Esophagus muscularis mucosa (tissue), 4 donors: ENCODE measurements around the gene NANP. TPM values are rescaled to one million over a fixed set of nuclear protein-coding genes. Genes with fewer than 3 reads are reported as not detected.

Experiments
- DNase-seq: peaks from one replicate; pipeline ENCODE4 v3.0.0-alpha.2; 2017; ENCODE audit errors: extremely low spot score
- H3K27ac ChIP-seq, 4 donors: fragments of 200-600 bp; sonication (generic); replicated peaks in 1 of 4; 1 replicate in 3 of 4; 2 replicates in 1 of 4; pipeline ENCODE4 v1.5.1; 2016 to 2019; ENCODE audit warnings: mild to moderate bottlenecking in 1 of 4
- H3K27me3 ChIP-seq, 4 donors: fragments of 200-600 bp; sonication (generic); one replicate each; pipeline versions ENCODE4 v1.5.1 to v1.6.0; 2016 to 2019
- H3K36me3 ChIP-seq, 4 donors: fragments of 200-600 bp; sonication (generic); one replicate each; pipeline ENCODE4 v1.5.1; 2016 to 2019
- H3K4me1 ChIP-seq, 4 donors: fragments of 200-600 bp; sonication (generic); one replicate each; pipeline ENCODE4 v1.5.1; 2016 to 2019
- H3K4me3 ChIP-seq, 4 donors: fragments of 200-600 bp; sonication (generic); 1 replicate in 2 of 4; 2 replicates in 2 of 4; pipeline ENCODE4 v1.5.1; 2016 to 2019; ENCODE audit warnings: mild to moderate bottlenecking in 4 of 4, moderate library complexity in 1 of 4
- H3K9me3 ChIP-seq, 4 donors: fragments of 200-600 bp; sonication (generic); 1 replicate in 3 of 4; 2 replicates in 1 of 4; pipeline ENCODE4 v1.5.1; 2016 to 2019
- CTCF ChIP-seq, 3 experiments: fragments of 200-600 bp in 2 of 3; fragments of 450-650 bp in 1 of 3; sonication (generic) in 2 of 3; IDR thresholded peaks; one replicate each; pipeline ENCODE4 v1.5.1; 2017 to 2019; ENCODE audit warnings: antibody characterized with exemption in 3 of 3, mild to moderate bottlenecking in 2 of 3, moderate library complexity in 1 of 3
- EP300 ChIP-seq: sonication (generic); formaldehyde crosslinking; IDR thresholded peaks from one replicate; pipeline ENCODE4 v1.6.1; 2017; ENCODE audit warnings: antibody characterized with exemption
- POLR2A ChIP-seq: fragments of 450-650 bp; IDR thresholded peaks from one replicate; pipeline ENCODE4 v1.6.1; 2017; ENCODE audit warnings: antibody characterized with exemption, moderate library complexity, mild to moderate bottlenecking, low read depth
- POLR2AphosphoS5 ChIP-seq, 2 donors: sonication (generic); formaldehyde crosslinking; IDR thresholded peaks; one replicate each; pipeline ENCODE4 v1.6.1; 2017; ENCODE audit warnings: antibody characterized with exemption in 2 of 2
- WGBS: methylation state at CpG from one replicate; pipeline ENCODE4 v1.1.5; 2018; 5-methylcytosine and 5-hydroxymethylcytosine counted together
- intact Hi-C: fragments of 100-400 bp; cut with DNase I; formaldehyde crosslinking; loops from one replicate; pipeline ENCODE4 v1.15.1; 2023
- total RNA-seq, 4 donors: library from RNA; depleted of rRNA; stranded (reverse); fragments of >200 nt; gene quantifications; one replicate each; pipeline versions ENCODE4 v1.1.0 to v1.2.1, GENCODE V29; 2016

The NANP gene
- total RNA-seq, 4 donors from 2014 or later, result 2.1 to 6.0 (median 4.4) TPM

DNA sequence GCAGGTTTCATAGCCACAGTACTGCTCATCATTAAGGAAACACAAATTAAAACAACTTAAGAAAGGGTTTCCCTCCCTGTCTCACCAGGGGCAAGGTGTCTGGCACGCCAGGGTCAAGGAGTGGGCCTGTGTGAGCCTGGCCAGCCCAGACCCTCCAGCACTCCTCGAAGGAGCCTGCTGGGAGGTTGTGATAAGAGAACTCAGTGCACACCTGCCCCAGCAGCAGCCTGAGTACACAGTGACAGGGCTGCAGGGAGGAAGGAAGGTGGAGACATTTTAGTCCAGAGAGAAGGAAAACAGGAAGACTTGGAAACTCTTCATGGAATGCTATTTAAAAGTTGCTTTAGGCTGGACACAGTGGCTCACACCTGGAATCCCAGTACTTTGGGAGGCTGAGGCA is 52.6 kb downstream of the NANP start:
- Histone ChIP-seq H3K4me3 (no peak overlapping the region), H3K9me3 (no peaks in the 10 kb centered on the region), H3K27me3 (no peaks in the 10 kb centered on the region), H3K4me1 (peaks cover 0 to 7% (median 2%) of the 10 kb centered on the region in 4 donors), H3K27ac (no peak overlapping the region), H3K36me3 (no peaks in the 10 kb centered on the region)
- DNase-seq, result no peak
- TF ChIP-seq POLR2AphosphoS5 (IDR thresholded peaks at IDR 0.05) (no peak), CTCF (IDR thresholded peaks at IDR 0.05) (no peak), POLR2A (no peak), EP300 (no peak)
- intact Hi-C loops, result no loop called here
- 66% methylated on average over 2 of the region's 2 CpGs for WGBS

- Histone ChIP-seq H3K27me3 (no peaks in the 10 kb centered on the region), H3K36me3 (no peaks in the 10 kb centered on the region), H3K4me3 (no peak overlapping the region), H3K4me1 (peaks cover 0 to 7% (median 2%) of the 10 kb centered on the region in 4 donors), H3K9me3 (no peaks in the 10 kb centered on the region), H3K27ac (no peak overlapping the region)
- 99% methylated on average over 7 of the region's 7 CpGs for WGBS
- TF ChIP-seq POLR2A (no peak), POLR2AphosphoS5 (IDR thresholded peaks at IDR 0.05) (no peak)
- DNase-seq, result no peak
- intact Hi-C loops, result no loop called here
These were observed 53.7 kb downstream of the NANP start for GRCh38 chr20:25570148-25570530.

DNA sequence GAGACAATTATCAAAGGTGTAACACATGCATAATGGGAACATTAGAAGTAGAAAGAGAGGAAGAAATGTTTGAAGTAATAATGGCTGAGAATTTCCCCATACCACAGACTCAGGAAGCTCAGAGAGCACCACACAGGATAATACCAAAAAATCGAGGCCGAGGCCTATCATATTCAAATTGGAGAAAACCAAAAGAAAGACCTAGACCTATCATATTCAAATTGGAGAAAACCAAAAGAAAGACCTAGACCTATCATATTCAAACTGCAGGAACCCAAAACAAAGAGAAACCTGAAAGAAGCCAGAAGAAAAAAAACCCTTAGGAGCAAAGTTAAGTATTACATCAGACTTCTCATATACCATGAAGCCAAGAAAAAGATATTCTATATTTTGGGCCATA is 56.5 kb downstream of the NANP start:
- Histone ChIP-seq H3K36me3 (no peaks in the 10 kb centered on the region), H3K9me3 (no peaks in the 10 kb centered on the region), H3K27ac (no peak overlapping the region), H3K4me3 (no peak overlapping the region), H3K4me1 (no peaks in the 10 kb centered on the region), H3K27me3 (no peaks in the 10 kb centered on the region)
- DNase-seq, result no peak
- no peak for TF ChIP-seq CTCF (IDR thresholded peaks at IDR 0.05)
- TF ChIP-seq POLR2A, result no peak
- TF ChIP-seq EP300, result no peak
- no peak for TF ChIP-seq POLR2AphosphoS5 (IDR thresholded peaks at IDR 0.05)
- 83% methylated on average over 2 of the region's 2 CpGs for WGBS
- intact Hi-C loops, result no loop called here

DNA sequence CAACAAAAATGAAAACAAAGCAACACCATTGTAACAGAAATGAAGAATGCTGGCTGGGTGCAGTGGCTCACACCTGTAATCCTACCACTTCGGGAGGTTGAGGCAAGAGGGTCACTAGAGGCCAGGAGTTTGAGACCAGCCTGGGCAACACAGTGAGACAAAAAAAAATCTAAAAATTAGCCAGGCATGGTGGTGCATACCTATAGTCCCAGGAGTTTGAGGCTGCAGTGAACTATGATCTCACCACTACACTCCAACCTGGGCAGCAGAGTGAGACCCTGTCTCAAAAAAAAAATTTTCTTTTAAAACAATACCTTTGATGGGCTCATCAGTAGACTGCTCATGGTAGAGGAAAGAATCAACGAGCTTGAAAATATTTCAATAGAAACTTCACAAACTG is 57.0 kb downstream of the NANP start:
- Histone ChIP-seq H3K4me3 (no peak overlapping the region), H3K36me3 (no peaks in the 10 kb centered on the region), H3K9me3 (no peaks in the 10 kb centered on the region), H3K4me1 (no peaks in the 10 kb centered on the region), H3K27ac (no peak overlapping the region), H3K27me3 (no peaks in the 10 kb centered on the region)
- intact Hi-C loops, result no loop called here
- TF ChIP-seq POLR2A (no peak), EP300 (no peak), CTCF (IDR thresholded peaks at IDR 0.05) (no peak), POLR2AphosphoS5 (IDR thresholded peaks at IDR 0.05) (no peak)
- WGBS, result 96% methylated on average over 2 of the region's 2 CpGs
- no peak for DNase-seq

DNA sequence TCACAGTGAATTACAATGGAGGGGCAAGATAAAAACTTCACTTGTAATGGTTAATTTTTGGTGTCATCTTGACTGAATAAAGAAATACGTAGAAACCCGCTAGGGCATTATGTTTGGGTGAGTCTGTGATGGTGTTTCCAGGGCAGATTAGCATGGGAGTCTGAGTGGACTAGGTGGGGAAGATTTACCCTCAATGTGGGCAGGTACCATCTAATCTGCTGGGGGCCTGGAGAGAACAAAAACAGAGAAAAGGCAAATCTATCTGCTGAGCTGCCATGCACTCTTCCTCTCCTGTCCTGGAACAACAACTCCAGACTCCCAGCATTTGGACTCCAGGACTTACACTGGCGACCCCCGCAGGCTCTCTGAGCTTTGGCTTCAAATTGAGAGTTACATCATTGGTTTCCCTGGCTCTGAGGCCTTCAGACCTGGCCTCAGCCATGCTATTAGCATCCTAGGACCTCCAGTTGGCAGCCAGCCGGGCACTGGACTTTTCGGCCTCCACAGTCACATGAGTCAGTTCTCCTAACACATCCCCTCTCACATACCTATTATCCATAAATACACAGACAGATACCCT is 58.1 kb downstream of the NANP start:
- Histone ChIP-seq H3K36me3 (no peaks in the 10 kb centered on the region), H3K4me1 (no peaks in the 10 kb centered on the region), H3K9me3 (no peaks in the 10 kb centered on the region), H3K27me3 (no peaks in the 10 kb centered on the region), H3K27ac (no peak overlapping the region), H3K4me3 (no peak overlapping the region)
- 84% methylated on average over 6 of the region's 6 CpGs for WGBS
- TF ChIP-seq CTCF (IDR thresholded peaks at IDR 0.05), result no peak
- TF ChIP-seq POLR2AphosphoS5 (IDR thresholded peaks at IDR 0.05), result no peak
- TF ChIP-seq POLR2A, result no peak
- no peak for TF ChIP-seq EP300
- DNase-seq, result no peak
- intact Hi-C loops, result no loop called here
